GM19452 (cell line): ENCODE results near the gene STAMBPL1.

ENCODE experiments used
- ATAC-seq: cut with Tn5 transposase; IDR thresholded peaks from one replicate; pipeline ENCODE4 v1.9.1; 2021; ENCODE audit not compliant: unreplicated experiment

The STAMBPL1 gene

DNA sequence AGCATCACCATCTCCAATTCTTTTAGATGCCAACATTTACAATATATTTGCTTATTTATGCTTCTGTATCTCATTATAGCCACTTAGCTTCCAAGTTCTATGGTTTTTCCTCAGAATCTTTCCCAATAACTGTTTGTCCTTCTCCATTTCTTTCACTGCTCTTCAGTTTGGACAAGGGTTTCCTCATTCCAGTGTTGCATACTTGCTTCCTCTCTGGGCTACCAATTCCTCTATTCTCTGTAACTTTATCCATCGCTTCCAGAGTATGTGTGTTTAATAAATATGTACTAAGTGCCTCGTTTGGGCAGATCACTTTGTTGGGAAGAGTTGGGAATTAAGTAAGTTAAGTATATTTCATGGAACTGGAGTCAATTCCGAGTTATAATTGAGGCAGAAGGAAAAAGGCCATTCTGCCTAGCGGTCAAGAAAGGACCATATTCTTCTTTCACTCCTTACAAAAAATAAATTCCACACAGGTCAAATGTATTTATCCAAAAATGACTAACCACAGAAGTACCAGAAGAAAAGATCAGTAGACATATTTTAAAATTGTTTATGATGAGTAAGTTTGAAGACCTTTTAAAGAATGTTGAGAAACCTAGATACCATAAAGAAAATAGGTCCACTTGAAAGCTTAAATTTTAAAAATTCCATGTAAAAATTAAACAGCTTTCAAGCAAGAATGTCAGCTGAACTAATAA is 10.8 kb downstream of the STAMBPL1 start:
- no peak for ATAC-seq

DNA sequence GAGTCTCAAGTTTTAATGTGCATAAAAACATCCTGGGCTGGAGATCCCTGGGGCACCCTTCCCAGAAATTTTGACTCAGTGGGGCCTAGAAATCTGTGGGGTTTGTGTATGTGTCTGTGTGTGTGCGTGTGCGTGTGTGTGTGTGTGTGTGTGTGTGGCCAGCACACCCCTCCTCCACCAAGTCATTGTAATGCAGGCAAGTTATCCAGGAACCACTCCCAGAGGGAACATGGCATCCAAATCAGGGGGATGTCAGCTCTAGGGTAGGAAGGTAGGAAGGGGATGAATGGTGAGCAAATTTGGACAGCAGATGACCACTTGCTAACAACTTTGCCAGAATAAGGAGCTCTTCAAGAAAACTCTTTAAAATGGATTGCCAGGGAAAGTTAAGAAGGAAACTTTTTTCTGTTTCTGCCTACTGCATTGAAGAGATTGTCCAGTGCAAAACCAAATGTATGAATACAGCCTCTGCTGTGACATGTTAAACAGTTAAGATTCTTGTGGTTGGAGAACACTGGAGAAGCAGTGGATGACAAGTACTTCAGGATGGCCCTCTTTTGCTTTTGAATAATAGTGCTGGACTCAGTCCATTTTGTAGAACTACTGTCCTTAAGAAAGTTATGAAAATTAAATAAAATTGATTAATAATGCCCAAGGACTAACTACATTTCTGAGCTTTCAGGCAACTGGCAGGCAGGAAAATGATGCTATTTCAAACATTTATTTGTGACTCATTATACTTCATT is 12.3 kb downstream of the STAMBPL1 start:
- ATAC-seq: no peak

GRCh38 chr10:88893611-88894010 is 13.6 kb downstream of the STAMBPL1 start:
- no peak for ATAC-seq

GRCh38 chr10:88895250-88895649 is 15.2 kb downstream of the STAMBPL1 start:
- no peak for ATAC-seq

DNA sequence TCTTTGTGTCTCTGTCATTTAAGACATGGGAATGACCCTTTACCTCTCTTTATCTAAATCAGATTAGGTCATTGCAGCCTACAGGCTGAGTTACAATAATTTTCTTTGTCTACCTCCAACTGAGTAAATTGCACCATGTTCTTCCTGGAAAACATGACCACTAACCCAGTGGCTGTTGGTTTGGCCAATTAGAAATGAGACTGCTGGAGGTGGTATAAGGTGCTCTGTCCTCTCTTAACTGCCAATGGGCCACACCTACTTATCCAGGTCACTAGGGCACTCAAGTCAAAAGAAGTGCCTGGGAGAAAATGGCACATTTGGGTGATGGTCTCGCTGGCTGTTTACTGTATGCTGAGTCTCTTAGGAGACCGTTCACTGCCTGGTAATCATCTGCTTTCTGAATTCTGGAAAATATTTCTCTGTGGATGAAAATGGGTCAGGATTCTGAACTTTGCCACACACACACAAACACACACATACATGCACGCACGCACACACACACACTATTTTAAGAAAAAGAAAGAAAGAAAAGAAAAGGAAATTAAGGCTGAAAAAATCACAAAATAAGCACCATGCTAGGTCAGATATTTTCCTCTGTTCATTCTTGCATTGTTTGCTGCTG is 16.4 kb downstream of the STAMBPL1 start:
- ATAC-seq: no peak

- no peak for ATAC-seq
Observed at GRCh38 chr10:88896994-88897853, 17.2 kb downstream of the STAMBPL1 start.

GRCh38 chr10:88898727-88899126 is 18.7 kb downstream of the STAMBPL1 start:
- ATAC-seq: no peak

DNA sequence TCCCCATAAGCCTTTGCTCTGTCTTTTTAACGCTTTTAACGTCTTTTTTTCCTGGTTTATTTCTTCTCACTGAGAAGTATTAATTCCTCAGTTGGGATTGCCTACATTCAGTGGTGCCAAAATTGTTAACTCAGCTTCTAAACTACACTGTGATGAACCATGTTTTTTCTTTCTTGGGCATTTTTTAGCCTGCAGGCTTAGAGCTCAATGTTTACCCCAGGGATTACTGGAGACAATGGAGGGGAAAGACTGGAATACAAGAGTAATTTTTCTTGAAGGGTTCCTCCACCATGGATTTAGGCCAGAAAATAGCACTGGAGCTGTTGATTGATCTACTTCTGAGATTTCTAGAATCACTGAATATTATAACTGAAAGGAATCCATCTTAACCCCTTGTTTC is 19.8 kb downstream of the STAMBPL1 start:
- no peak for ATAC-seq

DNA sequence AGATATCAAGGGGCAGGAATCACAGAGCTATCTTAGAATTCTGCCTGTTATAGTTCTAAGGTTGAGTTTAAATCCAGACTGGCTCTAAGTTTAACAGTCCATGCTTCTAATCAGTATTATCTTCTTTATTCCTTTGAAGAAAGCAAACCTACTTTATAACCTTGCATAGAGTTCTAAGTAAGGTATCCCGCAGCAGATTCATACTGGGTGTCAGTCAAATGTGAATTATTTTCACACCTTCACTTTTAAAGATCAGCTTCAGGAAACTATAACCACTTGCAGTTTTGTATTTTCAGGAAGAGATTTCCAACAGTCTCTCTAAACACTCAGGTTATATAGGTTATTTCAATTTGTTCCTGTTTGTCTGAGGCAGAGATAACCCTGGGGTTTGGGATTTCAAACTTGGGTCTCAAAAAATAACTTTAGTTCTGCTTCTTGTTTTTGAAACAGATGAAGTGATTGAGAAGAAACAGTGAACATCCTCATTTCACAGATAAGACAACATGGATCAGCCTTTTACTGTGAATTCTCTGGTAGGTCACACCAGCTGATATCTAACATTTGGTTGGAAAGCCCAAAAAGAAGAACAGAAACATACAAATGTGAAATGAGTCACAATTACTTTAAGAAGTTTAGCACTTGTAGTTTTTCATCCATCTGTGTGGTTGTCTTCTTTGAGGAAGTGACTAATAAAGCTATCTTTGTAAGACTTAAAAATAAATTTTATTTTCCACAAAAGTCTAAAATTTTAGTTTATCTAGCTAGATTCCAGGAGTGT is 21.4 kb downstream of the STAMBPL1 start:
- peak; percentile 80 for ATAC-seq

- ATAC-seq: peak; percentile 52
Observed at GRCh38 chr10:88901984-88902789, 22.1 kb downstream of the STAMBPL1 start.

DNA sequence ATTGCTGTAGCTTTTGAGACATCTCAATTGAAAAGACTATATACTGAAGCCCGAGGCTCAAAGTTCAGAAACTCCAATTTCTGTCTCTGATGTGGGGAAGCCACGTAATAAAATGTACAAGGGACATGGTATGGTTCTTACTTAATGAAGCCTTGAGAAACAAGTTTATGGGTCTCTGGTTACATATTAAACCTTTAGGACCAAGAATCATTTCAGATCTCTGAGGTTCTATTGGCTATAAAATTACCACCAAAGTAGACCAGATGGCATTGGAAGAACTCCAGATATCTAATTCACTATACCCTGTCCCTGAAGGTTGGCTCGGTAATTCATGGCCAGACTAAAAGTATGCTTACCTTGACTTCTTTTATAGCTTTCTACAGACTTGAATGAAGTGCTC is 23.7 kb downstream of the STAMBPL1 start:
- no peak for ATAC-seq

- no peak for ATAC-seq
Observed at GRCh38 chr10:88906921-88907320, 26.9 kb downstream of the STAMBPL1 start.

GRCh38 chr10:88908194-88908593 is 28.1 kb downstream of the STAMBPL1 start:
- ATAC-seq: no peak

- no peak for ATAC-seq
Observed at GRCh38 chr10:88911116-88911515, 31.1 kb downstream of the STAMBPL1 start.

- no peak for ATAC-seq
Observed at GRCh38 chr10:88911851-88912250, 31.8 kb downstream of the STAMBPL1 start.

DNA sequence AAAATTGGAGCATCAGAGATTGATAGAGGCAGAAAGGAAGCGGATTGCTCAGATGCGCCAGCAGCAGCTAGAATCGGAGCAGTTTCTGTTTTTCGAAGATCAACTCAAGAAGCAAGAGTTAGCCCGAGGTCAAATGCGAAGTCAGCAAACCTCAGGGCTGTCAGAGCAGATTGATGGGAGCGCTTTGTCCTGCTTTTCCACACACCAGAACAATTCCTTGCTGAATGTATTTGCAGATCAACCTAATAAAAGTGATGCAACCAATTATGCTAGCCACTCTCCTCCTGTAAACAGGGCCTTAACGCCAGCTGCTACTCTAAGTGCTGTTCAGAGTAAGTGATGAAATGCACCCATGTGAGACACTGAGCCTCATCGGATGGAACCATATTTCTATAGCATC is 33.1 kb downstream of the STAMBPL1 start:
- ATAC-seq: no peak

DNA sequence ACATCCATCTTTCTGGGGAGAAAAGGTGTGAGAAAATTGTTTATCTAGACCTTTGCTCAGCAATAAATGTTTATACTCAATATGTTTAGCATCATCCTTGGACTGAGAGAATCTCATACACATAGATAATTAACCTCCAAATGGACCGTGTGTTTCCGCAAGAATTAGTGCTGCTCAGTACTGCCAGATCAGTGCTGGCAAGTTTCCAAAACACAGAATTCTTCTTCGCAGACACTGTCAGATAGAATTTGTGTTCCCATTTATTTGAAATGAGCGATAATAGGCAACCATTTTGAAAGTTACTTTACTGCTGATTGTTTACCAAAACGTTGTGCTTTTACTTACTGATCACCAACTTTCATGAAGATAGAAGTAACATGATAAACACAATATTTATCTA is 33.7 kb downstream of the STAMBPL1 start:
- ATAC-seq: no peak

- ATAC-seq: no peak
Observed at GRCh38 chr10:88915781-88916180, 35.7 kb downstream of the STAMBPL1 start.

GRCh38 chr10:88916231-88916630 is 36.2 kb downstream of the STAMBPL1 start:
- no peak for ATAC-seq

DNA sequence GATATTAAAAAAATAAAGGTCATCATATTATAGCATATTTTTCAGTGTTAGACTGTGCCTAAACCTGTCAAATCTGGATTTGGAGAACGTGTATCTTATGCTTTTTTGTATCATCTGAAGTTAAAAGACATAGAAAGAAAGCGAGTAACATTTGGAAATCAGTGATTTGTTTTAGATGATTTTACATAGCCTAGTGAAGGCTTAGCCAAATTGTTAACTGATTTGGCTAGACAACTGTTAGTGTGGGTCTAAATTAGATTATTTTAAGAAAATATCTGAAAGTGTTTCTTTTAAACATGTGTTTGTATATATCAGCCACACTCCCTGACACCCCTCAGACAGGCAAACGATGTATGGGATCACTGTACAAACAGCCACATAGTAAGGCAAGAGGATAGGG is 36.9 kb downstream of the STAMBPL1 start:
- no peak for ATAC-seq
